Parathyroid adenoma (tissue), 2 donors: ENCODE data around the gene IL18RAP.

Experiments used
- H2AFZ ChIP-seq: fragments of 300-600 bp; sonication (generic); one replicate; pipeline ENCODE4 v1.7.0; 2017; ENCODE audit warnings: antibody characterized with exemption, mild to moderate bottlenecking
- H3K27ac ChIP-seq: fragments of 300-600 bp; sonication (generic); one replicate; pipeline ENCODE4 v1.7.0; 2017
- H3K27me3 ChIP-seq: fragments of 300-600 bp; sonication (generic); one replicate; pipeline ENCODE4 v1.7.0; 2017; ENCODE audit warnings: low read length; ENCODE audit not compliant: control insufficient read depth, insufficient read depth
- H3K36me3 ChIP-seq: fragments of 300-600 bp; sonication (generic); one replicate; pipeline ENCODE4 v1.7.0; 2017; ENCODE audit warnings: low read length; ENCODE audit not compliant: control insufficient read depth, insufficient read depth
- H3K4me1 ChIP-seq: fragments of 300-600 bp; sonication (generic); one replicate; pipeline ENCODE4 v1.7.0; 2017; ENCODE audit warnings: control low read depth
- H3K4me2 ChIP-seq: fragments of 300-600 bp; sonication (generic); one replicate; pipeline ENCODE4 v1.7.0; 2017; ENCODE audit warnings: low read length
- H3K4me3 ChIP-seq: fragments of 300-600 bp; sonication (generic); one replicate; pipeline ENCODE4 v1.7.0; 2017; ENCODE audit warnings: low read depth, low read length
- H3K79me2 ChIP-seq: fragments of 300-600 bp; sonication (generic); one replicate; pipeline ENCODE4 v1.7.0; 2017; ENCODE audit warnings: control low read depth
- H3K9ac ChIP-seq: fragments of 300-600 bp; sonication (generic); one replicate; pipeline ENCODE4 v1.7.0; 2017; ENCODE audit warnings: mild to moderate bottlenecking
- H3K9me3 ChIP-seq: fragments of 300-600 bp; sonication (generic); one replicate; pipeline ENCODE4 v1.7.0; 2017; ENCODE audit warnings: low read length; ENCODE audit not compliant: control insufficient read depth
- CTCF ChIP-seq: fragments of 300-600 bp; sonication (generic); IDR thresholded peaks from one replicate; pipeline ENCODE4 v1.7.0; 2017; ENCODE audit warnings: antibody characterized with exemption, mild to moderate bottlenecking
- donor health status: primary hyperparathyroidism.

The IL18RAP gene

GRCh38 chr2:102481931-102482330, 59.0 kb downstream of the IL18RAP start:
- H3K4me1 ChIP-seq = no peaks in the 10 kb centered on the region
- H3K27ac ChIP-seq = no peak overlapping the region
- no peak overlapping the region for H3K4me2 ChIP-seq
- TF ChIP-seq CTCF = no peak
- H3K9me3 ChIP-seq = no peaks in the 10 kb centered on the region
- no peaks in the 10 kb centered on the region for H3K36me3 ChIP-seq
- H2AFZ ChIP-seq = no peak overlapping the region
- H3K4me3 ChIP-seq = no peak overlapping the region
- H3K79me2 ChIP-seq = no peaks in the 10 kb centered on the region
- no peaks in the 10 kb centered on the region for H3K27me3 ChIP-seq
- H3K9ac ChIP-seq = no peak overlapping the region

- TF ChIP-seq CTCF = no peak
- no peaks in the 10 kb centered on the region for H3K36me3 ChIP-seq
- H3K4me1 ChIP-seq = no peaks in the 10 kb centered on the region
- H3K27me3 ChIP-seq = no peaks in the 10 kb centered on the region
- no peak overlapping the region for H2AFZ ChIP-seq
- H3K4me3 ChIP-seq = no peak overlapping the region
- H3K9ac ChIP-seq = no peak overlapping the region
- H3K27ac ChIP-seq = no peak overlapping the region
- no peak overlapping the region for H3K4me2 ChIP-seq
- H3K79me2 ChIP-seq = no peaks in the 10 kb centered on the region
- H3K9me3 ChIP-seq = no peaks in the 10 kb centered on the region
Measured at GRCh38 chr2:102483086-102483485, 60.1 kb downstream of the IL18RAP start.

- Histone ChIP-seq H3K79me2 (no peaks in the 10 kb centered on the region), H3K4me1 (no peaks in the 10 kb centered on the region), H3K4me3 (no peak overlapping the region), H3K36me3 (no peaks in the 10 kb centered on the region), H3K9ac (no peak overlapping the region), H3K9me3 (no peaks in the 10 kb centered on the region), H3K27me3 (no peaks in the 10 kb centered on the region), H3K4me2 (no peak overlapping the region), H2AFZ (no peak overlapping the region), H3K27ac (no peak overlapping the region)
- TF ChIP-seq CTCF = no peak
Measured at GRCh38 chr2:102484310-102485061, 61.5 kb downstream of the IL18RAP start.

GRCh38 chr2:102485147-102485785, 62.3 kb downstream of the IL18RAP start:
- no peak overlapping the region for H3K27ac ChIP-seq
- TF ChIP-seq CTCF = no peak
- H3K36me3 ChIP-seq = no peaks in the 10 kb centered on the region
- no peak overlapping the region for H3K9ac ChIP-seq
- no peaks in the 10 kb centered on the region for H3K4me1 ChIP-seq
- no peak overlapping the region for H3K4me2 ChIP-seq
- H3K27me3 ChIP-seq = no peaks in the 10 kb centered on the region
- H3K4me3 ChIP-seq = no peak overlapping the region
- H3K79me2 ChIP-seq = no peaks in the 10 kb centered on the region
- H3K9me3 ChIP-seq = no peaks in the 10 kb centered on the region
- no peak overlapping the region for H2AFZ ChIP-seq
